OCI-LY7 (cell line): ENCODE results near the gene NDUFA13.
A peak's percentile ranks its signal among the peaks of the same experiment; 100 is the strongest.

Source experiments
- EZH2phosphoT487 ChIP-seq: fragments of 200-600 bp; sonication (generic); IDR thresholded peaks from 2 replicates; pipeline ENCODE4 v1.6.1; 2018; ENCODE audit warnings: low read depth, borderline replicate concordance, mild to moderate bottlenecking, mixed run types, antibody characterized with exemption, low read length, moderate library complexity, mixed read lengths
- TF ChIP-seq, protein P1 (sequence below): fragments of 200-600 bp; sonication (generic); conservative IDR thresholded peaks from 2 replicates; pipeline ENCODE4 v1.5.1; 2014; ENCODE audit warnings: mild to moderate bottlenecking, antibody characterized with exemption, low read length, moderate library complexity, mixed read lengths

DNA sequence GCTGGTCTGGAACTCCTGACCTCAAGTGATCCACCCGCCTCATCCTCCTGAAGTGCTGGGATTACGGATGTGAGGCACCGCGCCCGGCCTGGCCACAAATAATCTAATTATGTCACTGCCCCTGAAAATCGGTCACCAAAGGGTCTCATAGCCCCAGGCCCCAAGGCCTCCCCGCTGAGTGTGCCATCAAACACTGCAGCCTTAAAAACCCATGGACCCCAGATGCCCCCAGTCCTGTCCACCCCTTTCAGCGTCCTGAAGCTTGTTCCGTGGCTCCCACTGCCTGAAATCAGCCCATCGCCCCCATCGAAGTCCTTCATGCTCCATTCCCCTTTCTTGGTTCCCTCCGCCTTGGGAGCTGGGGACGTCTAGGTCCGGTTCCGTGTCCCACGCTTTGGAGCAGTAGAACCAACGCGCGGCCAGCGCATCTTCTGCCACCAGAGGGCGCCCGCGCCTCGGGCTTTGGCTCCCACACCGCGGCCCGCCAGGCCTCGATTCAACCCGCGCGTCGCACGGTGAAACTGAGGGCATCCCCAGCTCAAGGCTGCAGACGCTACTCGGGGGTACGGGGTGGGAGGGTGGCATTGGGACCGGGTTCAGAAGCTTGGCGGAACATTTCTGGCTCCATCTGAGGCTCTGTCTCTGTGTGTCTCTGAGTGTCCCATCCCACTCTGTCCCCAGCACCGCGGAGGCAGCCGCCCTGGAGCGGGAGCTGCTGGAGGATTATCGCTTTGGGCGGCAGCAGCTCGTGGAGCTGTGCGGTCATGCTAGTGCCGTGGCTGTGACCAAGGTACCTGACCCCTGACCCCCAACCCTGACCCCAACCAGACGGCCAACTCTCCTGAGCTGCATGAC is 16.2 kb downstream of the NDUFA13 start:
- TF ChIP-seq, protein P1, sequence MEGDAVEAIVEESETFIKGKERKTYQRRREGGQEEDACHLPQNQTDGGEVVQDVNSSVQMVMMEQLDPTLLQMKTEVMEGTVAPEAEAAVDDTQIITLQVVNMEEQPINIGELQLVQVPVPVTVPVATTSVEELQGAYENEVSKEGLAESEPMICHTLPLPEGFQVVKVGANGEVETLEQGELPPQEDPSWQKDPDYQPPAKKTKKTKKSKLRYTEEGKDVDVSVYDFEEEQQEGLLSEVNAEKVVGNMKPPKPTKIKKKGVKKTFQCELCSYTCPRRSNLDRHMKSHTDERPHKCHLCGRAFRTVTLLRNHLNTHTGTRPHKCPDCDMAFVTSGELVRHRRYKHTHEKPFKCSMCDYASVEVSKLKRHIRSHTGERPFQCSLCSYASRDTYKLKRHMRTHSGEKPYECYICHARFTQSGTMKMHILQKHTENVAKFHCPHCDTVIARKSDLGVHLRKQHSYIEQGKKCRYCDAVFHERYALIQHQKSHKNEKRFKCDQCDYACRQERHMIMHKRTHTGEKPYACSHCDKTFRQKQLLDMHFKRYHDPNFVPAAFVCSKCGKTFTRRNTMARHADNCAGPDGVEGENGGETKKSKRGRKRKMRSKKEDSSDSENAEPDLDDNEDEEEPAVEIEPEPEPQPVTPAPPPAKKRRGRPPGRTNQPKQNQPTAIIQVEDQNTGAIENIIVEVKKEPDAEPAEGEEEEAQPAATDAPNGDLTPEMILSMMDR = peak; percentile 93
- TF ChIP-seq EZH2phosphoT487 = no peak
